Measurements from ENCODE around the gene PCDHB1.
"Not testable (repeated sequence)": the region's sequence is repeated elsewhere in the genome, so short reads cannot be mapped to it uniquely, and the experiment has no call there.

PCDHB1 gene

GRCh38 chr5:141082228-141082627, 31.1 kb downstream of the PCDHB1 start:
- DNase-seq (ENCODE audit: low read depth, low spot score), result no peak

GRCh38 chr5:141084487-141084989, 33.4 kb downstream of the PCDHB1 start:
- DNase-seq (ENCODE audit: low read depth, low spot score), result peak; percentile 47

- DNase-seq (ENCODE audit: low read depth, low spot score), result peak; percentile 82
Measured at GRCh38 chr5:141094481-141095262, 43.5 kb downstream of the PCDHB1 start, which contains the start of gene PCDHB2. Gene PCDHB2 (plus strand): TSS chr5:141094615. CDS start chr5:141094791, 176 bp downstream.

- no peak for DNase-seq (ENCODE audit: low read depth, low spot score)
Measured at GRCh38 chr5:141095263-141095641, 44.1 kb downstream of the PCDHB1 start.

- not testable (repeated sequence) for DNase-seq (ENCODE audit: low read depth, low spot score)
Measured at GRCh38 chr5:141096181-141096580, 45.0 kb downstream of the PCDHB1 start.

- DNase-seq (ENCODE audit: low read depth, low spot score), result not testable (repeated sequence)
Measured at GRCh38 chr5:141096586-141096985, 45.4 kb downstream of the PCDHB1 start.

GRCh38 chr5:141100243-141100805, 49.1 kb downstream of the PCDHB1 start, which contains the start of gene PCDHB3:
Gene PCDHB3 (plus strand): TSS chr5:141100473. CDS start chr5:141100650, 177 bp downstream.
- peak; percentile 42 for DNase-seq (ENCODE audit: low read depth, low spot score)

GRCh38 chr5:141101059-141101458, 49.9 kb downstream of the PCDHB1 start:
- no peak for DNase-seq (ENCODE audit: low read depth, low spot score)

GRCh38 chr5:141102070-141102469, 50.9 kb downstream of the PCDHB1 start:
- DNase-seq (ENCODE audit: low read depth, low spot score), result not testable (repeated sequence)

GRCh38 chr5:141102471-141102870, 51.3 kb downstream of the PCDHB1 start:
- DNase-seq (ENCODE audit: low read depth, low spot score), result not testable (repeated sequence)

- no peak for DNase-seq (ENCODE audit: low read depth, low spot score)
Measured at GRCh38 chr5:141105350-141105749, 54.2 kb downstream of the PCDHB1 start.

Data from iPS DF 19.7 (cell line).